Activated naive CD4-positive, alpha-beta T cell treated with anti-CD3 and anti-CD28 coated beads for 36 hours (primary cell): ENCODE results near the gene TP63. TPM values are rescaled to one million over a fixed set of nuclear protein-coding genes. Genes with fewer than 3 reads are reported as not detected.

Source experiments
- CTCF ChIA-PET: fragments of 350-600 bp; sonication (Branson Sonifier 250); formaldehyde crosslinking; loops from one replicate; lab custom pipeline; 2021; ENCODE audit warnings: antibody characterized with exemption; lab: Charles Lee
- DNase-seq: peaks from one replicate; pipeline ENCODE4 v3.0.0-alpha.2; 2020
- H3K27ac Mint-ChIP-seq: one replicate; pipeline ENCODE4 v1.8.0; 2021; ENCODE audit warnings: mild to moderate bottlenecking, mixed read lengths
- H3K27me3 Mint-ChIP-seq: one replicate; pipeline ENCODE4 v1.8.0; 2021; ENCODE audit warnings: low read depth, mixed read lengths
- H3K36me3 Mint-ChIP-seq: one replicate; pipeline ENCODE4 v1.8.0; 2021; ENCODE audit warnings: low read depth, mixed read lengths
- H3K4me1 Mint-ChIP-seq: one replicate; pipeline ENCODE4 v1.8.0; 2021; ENCODE audit warnings: low read depth, mixed read lengths
- H3K4me3 Mint-ChIP-seq: one replicate; pipeline ENCODE4 v1.8.0; 2021; ENCODE audit warnings: mild to moderate bottlenecking, moderate library complexity, mixed read lengths
- H3K9me3 Mint-ChIP-seq: one replicate; pipeline ENCODE4 v1.8.0; 2021; ENCODE audit warnings: mixed read lengths
- intact Hi-C: fragments of 100-400 bp; cut with micrococcal nuclease; formaldehyde crosslinking; loops from one replicate; pipeline ENCODE4 v1.15.1; 2023
- microRNA-seq: library from miRNA; unstranded; fragments of <30 nt; microRNA quantifications from one replicate; pipeline ENCODE4 v1.2.0, GENCODE V29; 2022; ENCODE audit warnings: borderline microRNAs expressed, borderline replicate concordance
- total RNA-seq, 2 experiments: library from RNA; stranded (reverse); gene quantifications; one replicate each; pipeline ENCODE4 v1.2.3, GENCODE V29; 2021

Gene TP63
- total RNA-seq, 2 experiments from 2014 or later = 0.15 TPM; not detected in 1

GRCh38 chr3:189942948-189943347, 311.8 kb downstream of the TP63 start:
- Mint-ChIP-seq H3K27ac (no peak overlapping the region), H3K4me1 (no peaks in the 10 kb centered on the region), H3K4me3 (no peak overlapping the region), H3K36me3 (no peaks in the 10 kb centered on the region), H3K27me3 (peaks cover 4% of the 10 kb centered on the region), H3K9me3 (no peaks in the 10 kb centered on the region)
- intact Hi-C loops = loop anchor here (10.0 kb wide), 1 partner anchor 258 kb away; no protein-coding TSS in a partner anchor
- DNase-seq = no peak
- CTCF ChIA-PET = no interaction called here

GRCh38 chr3:189944285-189945145, 313.3 kb downstream of the TP63 start:
- Mint-ChIP-seq H3K27ac (no peak overlapping the region), H3K4me3 (no peak overlapping the region), H3K36me3 (no peaks in the 10 kb centered on the region), H3K27me3 (peaks cover 4% of the 10 kb centered on the region), H3K4me1 (peaks cover 5% of the 10 kb centered on the region), H3K9me3 (no peaks in the 10 kb centered on the region)
- intact Hi-C loops = loop anchor here (5.0 to 10.0 kb wide), 5 partner anchors 260 to 602 kb away; no protein-coding TSS in a partner anchor
- CTCF ChIA-PET = interaction anchor here (0.6 to 0.9 kb wide), 2 partner anchors 480 to 671 kb away, joined by 3 read pairs; no protein-coding TSS in a partner anchor
- DNase-seq = no peak

- Mint-ChIP-seq H3K36me3 (no peaks in the 10 kb centered on the region), H3K27me3 (peaks cover 4% of the 10 kb centered on the region), H3K9me3 (no peaks in the 10 kb centered on the region), H3K4me1 (peaks cover 5% of the 10 kb centered on the region), H3K27ac (no peak overlapping the region), H3K4me3 (no peak overlapping the region)
- intact Hi-C loops = loop anchor here (5.0 to 10.0 kb wide), 5 partner anchors 261 to 604 kb away; no protein-coding TSS in a partner anchor
- CTCF ChIA-PET = interaction anchor here (4.8 kb wide), 1 partner anchor 15 kb away, joined by 32 read pairs; no protein-coding TSS in a partner anchor
- no peak for DNase-seq
Observed at GRCh38 chr3:189945935-189946709, 314.9 kb downstream of the TP63 start.

Small RNAs within 50 kb of the gene (microRNA-seq; reads per million reads assigned to microRNA genes)
- gene MIR944 = not detected
